Activated effector memory CD4-positive, alpha-beta T cell treated with anti-CD3 and anti-CD28 coated beads, Interleukin-2, amount 50 U/mL, for 16 hours (primary cell): ENCODE results near the gene ANKRD34A.

Experiments used
- DNase-seq: peaks from one replicate; pipeline ENCODE4 v3.0.0-alpha.2; 2020

Gene ANKRD34A

DNA sequence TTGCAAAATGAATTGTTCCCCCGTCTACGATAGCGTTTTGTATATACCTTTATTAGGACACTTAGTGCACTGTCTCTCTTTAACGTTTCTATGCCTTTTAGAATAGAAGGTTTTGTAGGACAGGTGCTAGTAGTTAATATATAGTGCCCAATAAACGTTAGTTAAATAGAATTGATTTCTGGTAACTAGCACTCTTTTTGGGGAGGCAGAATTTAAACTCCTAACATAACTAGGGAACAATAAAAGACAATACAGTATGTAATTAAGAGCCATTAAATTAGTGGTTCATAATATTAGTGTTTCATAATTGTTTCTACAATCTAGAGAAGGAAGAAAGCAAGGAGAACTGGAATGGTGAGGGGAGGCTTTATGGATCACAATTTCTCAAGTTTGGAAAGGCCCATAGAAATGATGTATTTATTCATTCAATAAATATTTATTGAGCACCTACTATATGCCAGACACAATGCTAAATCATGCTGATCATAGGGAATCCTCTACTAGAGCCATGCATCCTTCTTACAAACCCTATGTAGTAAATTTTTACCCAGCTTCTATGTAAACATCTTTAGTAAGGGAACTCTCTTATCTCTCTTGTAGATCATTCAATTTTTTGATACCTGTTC, 857 bp upstream of the ANKRD34A start:
- no peak for DNase-seq

DNA sequence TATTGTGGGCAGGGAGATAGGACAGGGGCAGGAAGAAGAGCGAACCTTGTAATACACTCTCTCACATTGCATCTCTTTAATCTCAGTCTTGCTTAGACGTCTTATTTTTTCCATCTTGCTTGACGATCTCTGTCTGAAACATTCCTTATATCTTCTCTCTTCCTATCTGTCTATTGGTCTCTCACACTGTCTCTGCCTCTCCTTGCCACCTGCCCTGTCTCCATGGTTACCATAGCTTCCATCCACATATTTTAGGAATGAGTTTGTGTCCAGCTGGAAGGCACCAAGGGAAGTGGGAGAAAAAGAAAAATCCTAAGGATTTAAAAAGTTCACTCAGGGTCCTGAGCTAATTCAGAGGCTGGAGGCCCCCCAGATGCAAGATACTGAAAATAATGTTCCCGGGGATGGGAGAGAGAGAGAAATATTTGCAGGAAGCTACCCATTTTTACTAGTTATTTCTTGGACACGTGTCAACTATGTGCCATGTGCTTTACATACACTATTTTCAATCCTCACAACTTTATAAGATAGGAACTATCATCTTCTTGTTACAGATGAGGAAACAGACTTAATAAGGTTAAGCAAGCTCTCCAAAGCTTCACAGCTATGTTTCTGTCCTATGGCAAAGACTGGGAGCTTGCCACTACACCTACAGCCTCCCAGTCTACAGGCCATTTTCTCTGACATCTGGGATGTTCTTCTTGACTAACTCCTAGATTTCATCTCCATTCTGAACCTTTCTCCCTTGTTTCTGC, 933 bp downstream of the ANKRD34A start:
- no peak for DNase-seq

DNA sequence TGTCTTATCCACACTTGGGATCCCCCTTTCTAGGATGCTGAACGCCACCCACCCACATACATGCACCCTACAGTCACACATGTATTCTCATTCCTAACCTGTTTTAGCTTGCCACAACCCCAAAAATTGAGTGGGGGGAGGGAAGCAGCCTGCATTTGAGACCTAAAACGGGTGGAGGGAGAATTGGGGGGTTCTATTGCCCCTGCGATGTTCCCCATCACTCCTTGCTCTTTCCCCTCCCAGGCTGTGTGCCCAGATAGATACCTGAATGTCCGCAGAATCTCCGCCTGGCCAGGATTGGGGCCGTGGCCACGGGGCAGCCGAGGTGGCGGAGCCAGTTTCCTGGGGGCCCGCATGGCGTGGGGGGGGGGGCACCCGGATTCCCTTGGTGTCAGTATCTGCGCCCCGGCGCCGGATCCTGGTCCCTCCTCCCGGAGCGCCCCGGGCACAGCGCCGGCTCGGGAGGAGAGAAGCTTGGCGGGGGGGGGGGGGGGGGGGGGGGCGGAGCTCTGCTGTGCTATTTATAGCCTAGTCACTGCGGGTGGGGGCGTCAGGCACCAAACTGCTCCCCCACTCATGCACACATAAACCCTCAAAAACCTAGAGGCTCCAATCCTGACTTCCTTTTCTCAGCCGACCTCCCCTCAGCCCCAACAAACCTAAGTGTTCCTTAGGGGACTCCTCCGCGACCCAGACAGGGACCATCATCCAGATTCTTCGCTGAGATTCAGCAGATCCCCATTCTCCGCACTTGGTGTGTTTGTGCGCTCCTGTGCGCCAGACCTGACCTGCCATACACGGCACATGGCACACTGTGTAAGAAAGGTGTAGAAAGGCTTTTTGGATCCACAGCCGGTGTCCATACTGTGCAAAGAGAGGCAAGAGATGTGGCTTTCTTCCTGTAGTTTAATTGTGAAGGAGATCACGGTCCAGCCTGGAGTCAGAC, 1.9 kb downstream of the ANKRD34A start:
- DNase-seq: peak; percentile 78

DNA sequence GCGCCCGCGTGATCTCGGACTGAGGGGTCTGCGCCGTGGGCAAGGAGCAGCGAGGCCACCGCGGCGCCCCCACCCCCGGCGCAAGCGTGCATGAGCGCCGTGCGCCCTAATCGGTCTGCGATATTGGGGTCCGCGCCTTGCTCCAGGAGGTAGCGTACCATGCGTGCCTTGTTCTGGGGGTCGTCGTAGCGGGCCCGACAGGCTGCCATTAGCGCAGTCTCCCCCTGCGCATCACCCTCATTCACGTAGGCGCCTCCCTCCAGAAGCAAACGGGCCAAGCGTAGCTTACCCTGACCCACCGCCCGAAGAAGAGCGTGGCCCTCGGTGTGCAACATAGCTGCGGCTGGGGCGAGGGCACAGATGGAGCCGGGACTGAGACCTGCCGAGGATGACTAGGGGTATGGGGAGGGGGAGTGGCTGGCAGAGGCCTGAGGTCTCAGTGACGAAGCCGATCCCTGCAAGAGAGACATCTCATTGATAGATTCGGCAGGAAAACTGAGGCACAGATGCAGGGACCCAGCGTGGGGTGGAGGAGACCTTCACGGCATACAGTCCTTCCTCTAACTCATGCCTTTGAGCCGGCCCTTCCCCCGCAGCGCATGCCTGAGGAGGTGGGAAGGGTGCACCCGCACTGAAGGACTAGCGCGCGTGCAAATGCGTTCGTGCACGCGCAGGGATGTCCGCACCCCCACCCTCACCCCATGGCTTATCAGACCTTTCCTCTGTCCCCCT, 2.8 kb downstream of the ANKRD34A start:
- peak; percentile 83 for DNase-seq

DNA sequence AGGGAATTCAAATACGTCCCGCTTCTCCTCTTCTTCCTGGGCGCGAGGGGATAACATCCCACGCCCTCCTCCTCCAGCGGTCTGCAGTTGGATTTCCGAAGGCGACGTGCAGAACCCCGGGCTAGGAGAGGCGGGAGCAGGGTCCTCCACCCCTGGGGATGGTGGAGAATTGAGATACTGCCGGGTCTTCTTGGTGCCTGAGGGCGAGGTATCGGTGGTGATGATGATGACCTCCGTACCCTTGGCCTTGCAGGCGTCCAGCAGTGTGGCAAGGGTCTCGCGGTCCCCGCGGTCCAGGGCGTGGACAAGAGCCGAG, 3.3 kb downstream of the ANKRD34A start:
- no peak for DNase-seq

DNA sequence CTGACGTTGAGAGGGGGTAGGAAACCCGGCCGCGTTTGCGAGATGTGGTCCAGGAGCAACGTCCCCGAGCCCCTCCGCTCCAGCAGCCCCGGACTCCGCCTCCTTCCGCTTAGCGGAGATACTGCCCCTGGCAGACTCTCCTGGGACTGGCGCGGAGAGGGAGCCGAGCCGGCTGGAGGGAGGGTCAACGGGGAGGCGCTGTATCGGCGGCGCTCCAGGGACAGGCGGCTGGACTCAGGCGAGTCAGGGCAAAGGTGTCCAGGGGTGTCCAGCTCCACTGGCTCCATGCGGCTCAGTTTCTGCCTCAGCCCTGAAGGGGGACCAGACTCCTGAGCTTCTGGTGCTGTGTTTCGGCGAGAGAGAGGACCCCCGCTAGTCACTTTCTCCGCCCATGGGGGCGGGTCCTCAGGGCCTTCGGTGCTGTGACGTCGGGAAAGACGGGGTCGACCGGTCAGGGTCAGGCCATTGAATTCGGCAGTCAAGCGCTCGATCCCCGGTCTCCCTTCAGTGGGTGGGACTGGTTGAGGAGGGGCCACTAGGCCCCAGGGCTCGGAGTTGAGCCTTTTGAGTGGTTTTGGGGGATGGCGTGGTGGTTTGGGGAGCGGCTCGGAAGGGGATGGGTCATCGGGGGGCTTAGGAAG, 3.8 kb downstream of the ANKRD34A start:
- peak; percentile 85 for DNase-seq

DNA sequence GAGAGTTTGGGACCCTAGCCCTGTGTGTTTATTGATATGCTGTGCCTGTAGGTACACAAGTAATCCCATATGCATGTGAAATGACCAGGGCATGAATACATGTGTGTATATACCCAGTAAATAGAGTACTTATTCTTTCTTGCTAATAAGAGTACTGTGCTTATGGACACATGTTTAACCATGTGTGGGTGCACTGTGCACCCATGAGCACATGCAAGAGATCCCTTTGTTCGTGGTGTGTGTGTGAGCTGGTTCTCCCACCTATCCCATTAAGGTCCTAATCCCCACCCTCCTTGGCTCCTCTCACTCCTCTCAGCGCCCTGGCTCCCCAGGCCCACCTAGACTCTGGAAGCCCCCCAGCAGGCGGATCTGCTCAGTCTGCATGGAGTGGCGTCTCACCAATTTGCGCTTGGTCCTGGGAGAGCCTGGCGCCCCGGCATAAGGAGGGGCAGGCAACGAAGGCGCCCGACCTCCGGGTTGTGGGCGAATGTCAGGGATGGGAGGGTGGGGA, 4.4 kb downstream of the ANKRD34A start:
- no peak for DNase-seq

DNA sequence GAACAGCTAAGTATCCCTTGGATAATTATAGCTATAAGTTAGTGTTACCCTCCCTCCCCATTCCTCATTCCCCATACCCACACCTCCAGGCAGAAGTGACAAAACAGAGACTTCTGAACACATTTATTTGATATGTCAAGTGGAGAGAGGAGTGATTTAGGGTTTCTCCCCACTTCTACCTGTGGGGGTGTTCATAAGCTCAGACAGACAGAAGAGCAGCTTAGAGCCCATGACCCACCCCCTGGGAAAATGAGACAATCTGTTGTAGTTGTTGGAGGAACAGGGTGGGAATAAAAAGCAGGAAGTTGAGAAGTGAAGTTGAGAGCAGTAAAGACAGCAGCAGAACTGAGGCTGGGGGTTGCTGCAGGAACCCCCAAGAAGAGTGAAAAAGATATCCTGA, 5.0 kb downstream of the ANKRD34A start:
- DNase-seq: no peak

DNA sequence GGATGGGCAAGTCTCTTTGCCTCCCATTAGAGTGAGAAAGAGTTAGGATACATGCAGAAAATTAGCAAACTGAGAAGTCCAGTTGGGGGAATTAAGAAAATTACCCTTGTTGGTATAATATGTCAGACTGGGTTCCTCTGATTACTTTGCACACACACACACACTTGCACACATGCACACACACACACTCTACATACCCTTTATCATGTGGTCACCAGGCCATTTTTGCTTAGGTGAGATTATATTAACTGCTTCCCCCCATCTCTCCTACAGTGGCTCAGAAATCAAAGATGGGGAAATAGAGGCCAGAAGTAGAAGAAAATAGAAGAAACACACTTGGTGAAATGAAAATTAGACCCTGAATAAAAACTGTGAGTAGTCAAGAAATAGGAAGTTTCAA, 5.6 kb downstream of the ANKRD34A start:
- DNase-seq: no peak

DNA sequence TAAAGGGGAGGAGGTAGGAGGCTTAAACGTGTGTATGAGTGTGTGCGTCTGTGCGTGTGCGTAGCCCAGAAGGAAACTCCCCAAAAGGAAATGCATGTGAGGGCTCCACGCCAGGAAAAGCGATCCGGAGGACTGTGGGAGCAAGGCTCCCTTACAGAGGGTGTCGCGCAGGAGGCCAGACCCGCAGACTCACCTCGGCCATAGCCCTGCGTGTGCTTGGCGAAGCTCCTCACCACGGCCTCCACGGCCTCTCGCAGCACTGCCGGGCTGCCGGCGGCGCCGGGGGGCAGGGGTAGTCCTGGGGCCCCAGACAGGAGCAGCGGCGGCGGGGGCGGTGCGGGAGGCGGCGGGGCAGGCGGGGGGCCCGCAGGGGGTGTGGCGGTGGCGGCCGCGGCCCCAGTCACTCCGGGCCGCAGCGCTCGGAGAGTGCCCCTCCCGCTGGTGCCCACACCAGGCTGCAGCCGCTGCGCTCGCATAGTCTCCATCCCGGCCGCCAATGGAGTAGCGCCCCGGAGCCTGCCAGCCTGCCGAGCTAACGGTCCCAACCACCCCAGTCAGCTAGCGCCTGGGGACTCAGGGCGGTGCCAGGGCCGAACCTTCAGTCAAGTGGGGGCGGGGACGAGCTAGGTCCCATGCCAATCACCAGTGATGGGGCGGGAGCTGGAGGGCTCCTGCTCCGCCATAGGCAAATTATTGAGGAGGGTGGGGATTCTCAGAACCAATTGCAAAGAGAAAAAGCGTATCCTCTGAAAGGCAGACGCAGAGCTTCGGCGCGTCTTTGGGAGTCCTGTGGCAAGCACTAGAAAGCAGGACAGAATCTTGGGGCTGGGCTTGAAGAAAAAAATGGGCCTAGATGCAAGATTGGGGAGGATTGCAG, 6.7 kb downstream of the ANKRD34A start, which contains the start of gene LIX1L:
Gene LIX1L, minus strand, starts transcription at position 575 of the 877 bp plus-strand sequence. Its CDS starts 90 bp downstream, at position 485.
- peak; percentile 98 for DNase-seq

DNA sequence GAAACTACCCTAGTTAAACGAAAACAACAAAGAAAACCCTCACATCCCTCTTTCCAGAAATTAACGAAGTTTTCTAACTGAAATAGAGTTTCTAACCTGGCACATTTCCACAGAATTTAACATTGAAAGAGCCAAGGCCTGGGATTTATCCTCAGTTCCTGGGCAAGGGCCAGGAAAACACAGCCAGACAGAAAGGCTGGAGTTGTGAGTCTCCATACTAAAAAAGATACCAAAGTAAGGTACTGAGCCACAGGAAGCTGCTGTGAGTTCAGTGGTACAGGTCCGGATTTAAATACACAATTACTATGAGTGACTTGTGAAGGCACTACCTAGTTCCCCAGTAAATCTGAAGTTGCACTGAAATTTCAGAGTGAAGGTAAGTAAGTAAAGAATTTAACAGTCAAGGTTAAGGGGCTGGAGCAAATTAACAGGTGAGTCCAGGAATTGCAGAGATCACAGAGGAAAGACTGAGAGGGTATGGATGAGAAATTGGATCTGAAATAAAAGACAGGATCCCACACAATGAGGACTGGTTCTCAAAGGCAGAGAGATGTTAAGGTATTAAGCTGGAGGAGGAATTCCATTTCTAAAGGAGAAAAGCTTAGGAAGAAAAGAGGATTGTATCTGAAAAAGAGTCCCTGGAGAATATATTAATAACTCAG, 7.5 kb downstream of the ANKRD34A start:
- DNase-seq: no peak

DNA sequence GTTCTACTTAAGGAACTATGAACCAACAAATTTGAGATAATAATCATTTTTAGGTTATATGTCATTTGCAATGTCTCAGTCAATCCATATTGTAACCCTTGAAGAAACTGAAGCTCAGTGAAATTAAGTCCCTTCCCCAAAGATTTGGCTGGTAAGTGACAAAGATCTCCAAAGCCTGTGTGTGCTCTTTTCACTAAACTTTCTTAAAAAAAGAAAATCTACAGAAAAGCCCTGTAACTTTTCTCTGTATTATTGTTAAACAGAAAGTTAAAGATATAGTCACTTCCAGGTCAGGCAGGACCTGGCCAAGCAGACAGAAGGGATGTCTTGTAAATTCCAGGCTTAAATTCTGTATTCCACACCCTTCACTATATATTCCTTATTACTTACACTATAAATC, 8.0 kb downstream of the ANKRD34A start:
- DNase-seq: no peak

DNA sequence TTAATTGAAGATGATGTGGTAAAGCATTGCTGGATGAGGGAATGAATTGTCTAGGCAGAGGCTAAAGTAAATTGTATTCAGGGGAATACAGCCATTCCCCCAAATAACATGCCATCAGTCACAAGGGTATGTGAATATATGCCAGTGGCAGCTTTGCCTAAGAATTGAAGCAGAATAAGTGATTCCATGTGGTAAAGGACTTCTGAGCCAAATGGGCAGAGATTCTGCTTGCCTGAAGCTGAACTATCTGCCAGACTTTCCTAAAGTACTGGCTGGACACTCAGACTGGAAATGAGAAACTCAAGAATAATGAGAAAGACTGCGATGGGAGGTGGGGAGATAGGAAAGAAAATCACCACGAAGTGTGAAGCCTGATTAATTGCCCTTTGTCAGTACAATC, 8.9 kb downstream of the ANKRD34A start:
- no peak for DNase-seq

DNA sequence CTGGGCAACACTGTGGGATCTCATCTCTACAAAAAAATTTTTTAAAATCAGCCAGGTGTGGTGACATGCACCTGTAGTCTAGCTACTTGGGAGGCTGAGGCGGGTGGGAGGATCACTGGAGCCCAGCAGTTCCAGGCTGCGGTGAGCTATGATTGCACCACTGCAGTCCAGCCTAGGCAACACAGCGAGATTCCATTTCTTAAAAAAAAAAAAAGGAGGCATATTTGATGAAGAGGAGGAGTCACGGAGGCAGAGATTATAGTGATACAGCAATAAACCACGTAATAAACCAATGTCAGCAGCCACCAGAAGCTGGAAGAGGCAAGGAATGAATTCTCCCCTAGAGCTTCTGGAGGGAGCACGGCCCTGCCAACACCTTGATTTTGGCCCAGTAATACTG, 10.5 kb downstream of the ANKRD34A start:
- DNase-seq: no peak

DNA sequence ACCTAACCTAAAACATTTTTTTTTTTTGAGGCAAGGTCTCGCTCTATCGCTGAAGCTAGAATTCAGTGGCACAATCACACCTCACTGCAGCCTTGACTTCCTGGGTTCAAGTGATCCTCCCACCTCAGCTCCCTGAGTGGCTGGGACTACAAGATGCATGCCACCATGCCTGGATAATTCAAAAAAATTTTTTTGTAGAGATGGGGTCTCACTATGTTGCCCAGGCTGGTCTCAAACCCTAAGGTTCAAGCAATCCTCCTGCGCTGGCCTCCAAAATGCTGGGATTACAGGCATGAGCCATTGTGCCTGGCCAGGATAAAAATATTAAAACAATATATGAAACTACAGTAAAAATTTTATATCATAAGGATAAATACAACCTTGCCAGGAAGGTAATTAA, 11.5 kb downstream of the ANKRD34A start:
- DNase-seq: no peak

DNA sequence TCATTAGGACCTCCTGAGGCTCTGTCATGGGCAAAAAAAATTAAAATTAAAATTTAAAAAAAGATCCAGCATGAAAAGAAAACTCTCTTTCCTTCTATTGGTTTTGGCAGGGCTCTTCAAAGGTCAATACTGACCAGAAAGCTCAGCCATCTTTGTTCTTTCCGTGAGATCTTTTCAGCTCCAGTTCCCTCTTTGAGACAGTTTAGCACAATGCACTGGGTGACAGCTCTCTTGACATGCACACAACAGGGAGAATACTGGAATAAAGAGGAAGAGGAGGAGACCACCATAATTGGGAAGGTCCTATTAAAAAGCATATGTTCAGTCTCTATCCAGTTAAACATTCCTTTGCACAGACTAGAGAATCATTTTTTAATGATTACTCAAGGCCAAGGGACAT, 12.8 kb downstream of the ANKRD34A start:
- no peak for DNase-seq

DNA sequence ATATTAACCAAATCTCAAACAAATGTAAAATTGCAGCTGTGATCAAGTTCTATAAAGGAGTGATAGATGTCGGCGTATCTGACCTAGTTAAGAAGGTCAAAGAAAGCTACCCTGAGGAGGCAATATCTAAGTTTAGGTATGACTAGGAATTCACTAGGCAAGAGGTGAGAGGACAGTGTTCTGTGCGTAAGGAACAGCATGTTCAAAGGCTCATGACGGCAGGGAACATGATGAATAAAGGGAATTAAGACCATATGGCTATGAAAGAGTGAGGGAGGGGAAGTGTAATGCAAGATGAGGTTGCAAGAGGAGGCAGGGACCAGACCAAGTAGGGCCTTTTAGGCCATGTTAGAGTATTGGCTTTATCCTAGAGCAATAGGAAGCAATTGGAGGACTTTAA, 15.2 kb downstream of the ANKRD34A start:
- no peak for DNase-seq

DNA sequence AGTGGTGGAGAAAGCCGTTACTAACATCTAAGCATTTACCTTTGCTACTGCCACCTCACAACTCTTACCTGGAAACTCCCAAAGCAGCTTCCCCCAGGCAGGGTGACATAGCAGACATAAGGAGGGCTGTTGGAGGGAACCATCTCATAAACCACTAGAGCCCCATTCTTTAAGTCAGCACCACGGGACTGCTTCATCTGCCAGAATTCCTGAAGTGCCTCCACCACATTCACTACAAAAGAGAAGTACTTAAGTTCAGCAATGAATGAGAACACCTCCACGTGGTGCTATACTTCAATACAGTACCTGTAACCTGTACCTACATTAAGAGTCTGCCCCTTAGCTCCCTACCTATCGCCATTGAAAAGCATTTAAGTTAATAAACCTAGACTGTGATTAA, 16.8 kb downstream of the ANKRD34A start:
- no peak for DNase-seq

DNA sequence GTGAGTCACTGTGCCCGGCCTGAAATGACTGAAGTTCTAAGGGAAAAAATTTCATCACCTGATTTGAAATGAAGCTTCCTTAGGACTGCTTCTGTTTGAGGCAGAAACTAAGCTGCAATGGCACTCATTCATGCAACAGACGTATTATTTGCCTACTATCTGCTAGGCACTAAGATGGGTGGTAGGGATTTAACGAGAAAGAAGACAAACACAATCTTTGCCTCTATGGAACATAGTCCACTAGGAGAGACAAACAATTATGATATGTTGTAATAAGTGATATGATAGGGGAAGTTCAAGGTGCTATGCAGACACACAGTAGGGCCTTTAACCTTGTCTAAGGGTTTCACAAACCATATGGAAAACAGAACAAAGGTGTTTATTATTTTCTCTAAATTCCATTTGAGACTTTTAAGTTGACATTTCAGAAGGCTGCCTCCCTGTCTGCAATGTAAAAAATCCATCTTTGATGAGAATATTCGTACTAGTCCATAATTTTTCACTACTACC, 17.8 kb downstream of the ANKRD34A start:
- DNase-seq: no peak

DNA sequence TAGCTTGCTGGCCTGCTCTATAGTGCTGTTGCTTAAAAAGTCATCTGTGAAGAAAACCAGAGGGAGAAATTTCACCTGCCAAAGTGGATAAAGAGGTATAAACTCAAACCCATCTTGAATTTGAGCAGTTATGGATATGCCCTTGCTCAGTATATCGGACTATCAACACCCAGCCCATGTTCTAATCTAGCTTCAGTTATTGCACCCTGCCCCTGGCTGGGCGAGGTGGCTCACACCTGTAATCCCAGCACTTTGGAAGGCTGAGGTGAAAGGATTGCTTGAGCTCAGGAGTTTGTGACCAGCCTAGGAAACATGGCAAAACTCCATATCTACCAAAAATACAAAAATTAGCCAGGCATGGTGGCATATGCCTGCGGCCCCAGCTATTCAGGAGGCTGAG, 19.8 kb downstream of the ANKRD34A start:
- DNase-seq: no peak
